K562 (cell line): ENCODE data around the gene LRRC4B. TPM values are rescaled to one million over a fixed set of nuclear protein-coding genes. Genes with fewer than 3 reads are reported as not detected.

Experiments
- CAMTA2 ChIP-seq: fragments of 250-450 bp; sonication (Bioruptor Pico); conservative IDR thresholded peaks from 2 replicates; pipeline ENCODE4 v1.5.1; 2022
- CBX3 ChIP-seq, 2 experiments: IDR thresholded peaks; 1 replicate in 1 of 2; 2 replicates in 1 of 2; pipeline ENCODE4 v1.6.1; 2012; ENCODE audit warnings: inconsistent platforms in 2 of 2, low read length in 2 of 2, borderline replicate concordance in 1 of 2, control low read depth in 1 of 2
- HDAC1 ChIP-seq, 2 experiments: fragments of 450-650 bp; IDR thresholded peaks; 2 replicates each; pipeline ENCODE4 v1.6.1; 2016 to 2017; ENCODE audit warnings: inconsistent platforms in 1 of 2, mild to moderate bottlenecking in 1 of 2, moderate library complexity in 1 of 2
- HEY1 ChIP-seq: fragments of 250-450 bp; sonication (Bioruptor Pico); IDR thresholded peaks from 2 replicates; pipeline ENCODE4 v1.5.0; 2020; ENCODE audit warnings: mild to moderate bottlenecking, moderate library complexity, borderline replicate concordance
- KDM2B ChIP-seq: fragments of 250-450 bp; sonication (Bioruptor Pico); IDR thresholded peaks from 2 replicates; pipeline ENCODE4 v1.8.0; 2021; ENCODE audit warnings: mild to moderate bottlenecking, moderate library complexity
- PHB ChIP-seq: fragments of 250-450 bp; sonication (Bioruptor Pico); IDR thresholded peaks from 2 replicates; pipeline ENCODE4 v1.5.0; 2021
- SETDB1 ChIP-seq: IDR thresholded peaks from one replicate; pipeline ENCODE4 v1.6.1; 2012; ENCODE audit warnings: low read length, control low read depth, inconsistent platforms
- SMAD3 ChIP-seq: fragments of 450-650 bp; formaldehyde crosslinking; conservative IDR thresholded peaks from 2 replicates; pipeline ENCODE4 v1.4.0; 2020; ENCODE audit warnings: mild to moderate bottlenecking
- SMC3 ChIP-seq: conservative IDR thresholded peaks from 2 replicates; pipeline ENCODE4 v1.6.1; 2011; ENCODE audit warnings: low read depth, low read length, improper control_type of control experiment; ENCODE audit not compliant: insufficient read depth
- U2AF1 ChIP-seq: fragments of 200-400 bp; formaldehyde crosslinking; optimal IDR thresholded peaks from 2 replicates; pipeline ENCODE3; 2017; ENCODE audit warnings: mild to moderate bottlenecking, low read depth, low read length, moderate library complexity
- ZBTB7A ChIP-seq: IDR thresholded peaks from 2 replicates; pipeline ENCODE4 v1.6.1; 2011; ENCODE audit warnings: low read depth, mild to moderate bottlenecking, low read length, moderate library complexity, borderline replicate concordance; ENCODE audit not compliant: control insufficient read depth
- polyA plus RNA-seq, 8 experiments: library from polyadenylated mRNA; depleted of rRNA in 4 of 8; stranded (reverse) in 5 of 8; unstranded in 3 of 8; fragments of >200 nt; fragmentation: Nextera tagmentation in 2 of 8; fragmentation: Illumina TruSeq in 1 of 8; extraction: Ambion mirVana in 2 of 8; extraction: Trizol in 1 of 8; gene quantifications; 2 replicates each; pipeline versions ENCODE4 v1.2.1 to v1.2.3, GENCODE V29; 2011 to 2014; ENCODE audit warnings: inconsistent platforms in 1 of 8, missing spikeins in 1 of 8
- total RNA-seq, 7 experiments: library from RNA; depleted of rRNA in 6 of 7; stranded (reverse); fragments of >200 nt in 6 of 7; fragmentation: Illumina TruSeq in 2 of 7; extraction: Trizol in 2 of 7; gene quantifications; 2 replicates each; pipeline versions ENCODE4 v1.2.1 to v1.2.3, GENCODE V29; 2011 to 2021; ENCODE audit warnings: low replicate concordance in 1 of 7
- TF ChIP-seq, protein P1 (sequence below): fragments of 450-650 bp; IDR thresholded peaks from 2 replicates; pipeline ENCODE4 v1.6.1; 2016; ENCODE audit warnings: low read depth, mild to moderate bottlenecking, moderate library complexity
- TF ChIP-seq, protein P2 (sequence below): sonication (generic); formaldehyde crosslinking; IDR thresholded peaks from 2 replicates; pipeline ENCODE4 v1.8.0; 2023; ENCODE audit warnings: mild to moderate bottlenecking, missing genetic modification reagents
- TF ChIP-seq, protein P3 (sequence below): fragments of 250-450 bp; sonication (Bioruptor Pico); IDR thresholded peaks from 2 replicates; pipeline ENCODE4 v1.6.1; 2021; ENCODE audit warnings: mild to moderate bottlenecking
- TF ChIP-seq, protein P4 (sequence below), 2 experiments: IDR thresholded peaks in 1 of 2; conservative IDR thresholded peaks in 1 of 2; 2 replicates each; pipeline ENCODE4 v1.6.1; 2016; ENCODE audit warnings: low read depth in 2 of 2, mild to moderate bottlenecking in 1 of 2, missing compliant biosample characterization in 1 of 2, missing genetic modification characterization in 1 of 2, moderate library complexity in 1 of 2
- TF ChIP-seq, protein P5 (sequence below): fragments of 200-400 bp; formaldehyde crosslinking; IDR thresholded peaks from 2 replicates; pipeline ENCODE4 v1.6.1; 2017; ENCODE audit warnings: mild to moderate bottlenecking, low read depth, low read length, moderate library complexity

LRRC4B gene
- total and polyA plus RNA-seq, 9 of the 15 experiments (the other 6 are each of a cell fraction or from before 2014, with no cell fraction given) = 0.18 to 9.6 (median 2.9) TPM; not detected in 2

DNA sequence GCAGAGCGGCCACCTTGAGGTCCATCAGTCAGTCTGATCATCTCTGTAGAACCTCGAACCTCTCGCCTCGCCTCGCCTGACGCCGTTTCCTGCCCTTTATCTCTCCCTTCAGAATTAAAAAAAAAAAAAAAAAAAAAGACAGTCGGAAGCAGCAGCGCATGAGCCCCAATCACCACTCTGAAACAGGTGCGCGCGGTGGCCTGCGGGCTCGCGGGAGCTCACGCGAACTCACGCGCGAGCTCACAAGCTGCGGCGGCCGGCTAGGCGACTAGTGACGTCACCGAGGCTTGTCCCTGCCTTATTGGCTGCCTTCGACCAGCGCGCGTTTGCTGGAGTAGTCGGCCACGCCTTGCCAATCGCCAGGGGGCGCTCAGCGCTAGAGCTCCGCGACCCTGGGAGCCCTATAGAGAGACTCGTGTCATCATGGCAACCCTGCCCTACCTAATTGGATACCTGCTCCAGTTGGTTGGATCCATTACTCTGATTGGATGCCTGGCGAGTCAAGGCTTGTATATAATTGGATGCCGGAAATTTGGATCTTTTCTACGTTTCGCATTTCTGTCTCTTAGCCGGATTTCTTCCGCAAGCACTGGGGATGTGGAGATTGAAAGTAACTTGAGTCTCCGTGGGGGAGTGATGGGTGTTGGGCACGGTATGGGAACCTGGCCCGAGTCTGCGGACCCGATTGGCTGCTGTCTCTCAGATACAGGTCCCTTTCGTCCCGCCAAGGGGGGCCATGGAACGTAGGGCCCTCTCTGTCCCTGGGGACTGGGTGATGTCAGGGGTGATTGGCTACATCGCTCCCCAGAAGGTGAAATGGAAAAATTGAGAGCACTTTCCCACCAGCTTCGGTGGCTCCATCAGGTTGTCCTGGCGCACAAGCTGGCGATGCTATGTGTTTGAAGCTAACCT lies 39.9 kb upstream of the LRRC4B start (continued):
- TF ChIP-seq HEY1 (CRISPR knock-in tag) = no peak
- TF ChIP-seq ZBTB7A = no peak
- TF ChIP-seq KDM2B (CRISPR knock-in tag) = peak; percentile 100
- TF ChIP-seq, protein P1, sequence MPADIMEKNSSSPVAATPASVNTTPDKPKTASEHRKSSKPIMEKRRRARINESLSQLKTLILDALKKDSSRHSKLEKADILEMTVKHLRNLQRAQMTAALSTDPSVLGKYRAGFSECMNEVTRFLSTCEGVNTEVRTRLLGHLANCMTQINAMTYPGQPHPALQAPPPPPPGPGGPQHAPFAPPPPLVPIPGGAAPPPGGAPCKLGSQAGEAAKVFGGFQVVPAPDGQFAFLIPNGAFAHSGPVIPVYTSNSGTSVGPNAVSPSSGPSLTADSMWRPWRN = peak; percentile 52; the same call in 1 of the 2 replicates
- TF ChIP-seq SETDB1 = no peak
- TF ChIP-seq PHB (CRISPR knock-in tag) = no peak
- TF ChIP-seq, protein P2, sequence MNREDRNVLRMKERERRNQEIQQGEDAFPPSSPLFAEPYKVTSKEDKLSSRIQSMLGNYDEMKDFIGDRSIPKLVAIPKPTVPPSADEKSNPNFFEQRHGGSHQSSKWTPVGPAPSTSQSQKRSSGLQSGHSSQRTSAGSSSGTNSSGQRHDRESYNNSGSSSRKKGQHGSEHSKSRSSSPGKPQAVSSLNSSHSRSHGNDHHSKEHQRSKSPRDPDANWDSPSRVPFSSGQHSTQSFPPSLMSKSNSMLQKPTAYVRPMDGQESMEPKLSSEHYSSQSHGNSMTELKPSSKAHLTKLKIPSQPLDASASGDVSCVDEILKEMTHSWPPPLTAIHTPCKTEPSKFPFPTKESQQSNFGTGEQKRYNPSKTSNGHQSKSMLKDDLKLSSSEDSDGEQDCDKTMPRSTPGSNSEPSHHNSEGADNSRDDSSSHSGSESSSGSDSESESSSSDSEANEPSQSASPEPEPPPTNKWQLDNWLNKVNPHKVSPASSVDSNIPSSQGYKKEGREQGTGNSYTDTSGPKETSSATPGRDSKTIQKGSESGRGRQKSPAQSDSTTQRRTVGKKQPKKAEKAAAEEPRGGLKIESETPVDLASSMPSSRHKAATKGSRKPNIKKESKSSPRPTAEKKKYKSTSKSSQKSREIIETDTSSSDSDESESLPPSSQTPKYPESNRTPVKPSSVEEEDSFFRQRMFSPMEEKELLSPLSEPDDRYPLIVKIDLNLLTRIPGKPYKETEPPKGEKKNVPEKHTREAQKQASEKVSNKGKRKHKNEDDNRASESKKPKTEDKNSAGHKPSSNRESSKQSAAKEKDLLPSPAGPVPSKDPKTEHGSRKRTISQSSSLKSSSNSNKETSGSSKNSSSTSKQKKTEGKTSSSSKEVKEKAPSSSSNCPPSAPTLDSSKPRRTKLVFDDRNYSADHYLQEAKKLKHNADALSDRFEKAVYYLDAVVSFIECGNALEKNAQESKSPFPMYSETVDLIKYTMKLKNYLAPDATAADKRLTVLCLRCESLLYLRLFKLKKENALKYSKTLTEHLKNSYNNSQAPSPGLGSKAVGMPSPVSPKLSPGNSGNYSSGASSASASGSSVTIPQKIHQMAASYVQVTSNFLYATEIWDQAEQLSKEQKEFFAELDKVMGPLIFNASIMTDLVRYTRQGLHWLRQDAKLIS = no peak
- TF ChIP-seq, protein P3, sequence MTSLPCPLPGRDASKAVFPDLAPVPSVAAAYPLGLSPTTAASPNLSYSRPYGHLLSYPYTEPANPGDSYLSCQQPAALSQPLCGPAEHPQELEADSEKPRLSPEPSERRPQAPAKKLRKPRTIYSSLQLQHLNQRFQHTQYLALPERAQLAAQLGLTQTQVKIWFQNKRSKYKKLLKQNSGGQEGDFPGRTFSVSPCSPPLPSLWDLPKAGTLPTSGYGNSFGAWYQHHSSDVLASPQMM = no peak
- TF ChIP-seq, protein P4, sequence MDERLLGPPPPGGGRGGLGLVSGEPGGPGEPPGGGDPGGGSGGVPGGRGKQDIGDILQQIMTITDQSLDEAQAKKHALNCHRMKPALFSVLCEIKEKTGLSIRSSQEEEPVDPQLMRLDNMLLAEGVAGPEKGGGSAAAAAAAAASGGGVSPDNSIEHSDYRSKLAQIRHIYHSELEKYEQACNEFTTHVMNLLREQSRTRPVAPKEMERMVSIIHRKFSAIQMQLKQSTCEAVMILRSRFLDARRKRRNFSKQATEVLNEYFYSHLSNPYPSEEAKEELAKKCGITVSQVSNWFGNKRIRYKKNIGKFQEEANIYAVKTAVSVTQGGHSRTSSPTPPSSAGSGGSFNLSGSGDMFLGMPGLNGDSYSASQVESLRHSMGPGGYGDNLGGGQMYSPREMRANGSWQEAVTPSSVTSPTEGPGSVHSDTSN (CRISPR knock-in tag; IDR thresholded peaks at IDR 0.05; ENCODE audit: low read depth) = no peak
- TF ChIP-seq, protein P4 (tag; conservative IDR thresholded peaks at IDR 0.05; ENCODE audit: low read depth) = no peak
- TF ChIP-seq CAMTA2 (CRISPR knock-in tag) = no peak
- TF ChIP-seq, protein P5, sequence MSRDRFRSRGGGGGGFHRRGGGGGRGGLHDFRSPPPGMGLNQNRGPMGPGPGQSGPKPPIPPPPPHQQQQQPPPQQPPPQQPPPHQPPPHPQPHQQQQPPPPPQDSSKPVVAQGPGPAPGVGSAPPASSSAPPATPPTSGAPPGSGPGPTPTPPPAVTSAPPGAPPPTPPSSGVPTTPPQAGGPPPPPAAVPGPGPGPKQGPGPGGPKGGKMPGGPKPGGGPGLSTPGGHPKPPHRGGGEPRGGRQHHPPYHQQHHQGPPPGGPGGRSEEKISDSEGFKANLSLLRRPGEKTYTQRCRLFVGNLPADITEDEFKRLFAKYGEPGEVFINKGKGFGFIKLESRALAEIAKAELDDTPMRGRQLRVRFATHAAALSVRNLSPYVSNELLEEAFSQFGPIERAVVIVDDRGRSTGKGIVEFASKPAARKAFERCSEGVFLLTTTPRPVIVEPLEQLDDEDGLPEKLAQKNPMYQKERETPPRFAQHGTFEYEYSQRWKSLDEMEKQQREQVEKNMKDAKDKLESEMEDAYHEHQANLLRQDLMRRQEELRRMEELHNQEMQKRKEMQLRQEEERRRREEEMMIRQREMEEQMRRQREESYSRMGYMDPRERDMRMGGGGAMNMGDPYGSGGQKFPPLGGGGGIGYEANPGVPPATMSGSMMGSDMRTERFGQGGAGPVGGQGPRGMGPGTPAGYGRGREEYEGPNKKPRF = no peak
- no peak for TF ChIP-seq HDAC1 (IDR thresholded peaks at IDR 0.05)
- no peak for TF ChIP-seq SMAD3 (CRISPR knock-in tag)
- peak in 1 of 2 experiments; percentile 50; a peak in 1 of 3 replicates for TF ChIP-seq CBX3 (IDR thresholded peaks at IDR 0.05; ENCODE audit: borderline replicate concordance in 1 of 2, low read length in 2 of 2)
- TF ChIP-seq SMC3 = peak; percentile 86
- no peak for TF ChIP-seq U2AF1
